ENCODE results near the gene CHCHD6.

CHCHD6 gene

GRCh38 chr3:126818400-126819095 lies 114.5 kb downstream of the CHCHD6 start:
- TF ChIP-seq CTCF (IDR thresholded peaks at IDR 0.05; ENCODE audit: extremely low read depth, insufficient read depth, missing control alignments), result no peak
- no peak for DNase-seq (ENCODE audit: low spot score)
- in situ Hi-C loops (cut with MboI; ENCODE audit: low pct_unique_long_range_greater_than_20kb, low sequenced_read_pairs, unreplicated experiment), result no loop called here

GRCh38 chr3:126826693-126827092 lies 122.7 kb downstream of the CHCHD6 start:
- in situ Hi-C loops (cut with MboI; ENCODE audit: low pct_unique_long_range_greater_than_20kb, low sequenced_read_pairs, unreplicated experiment), result no loop called here
- TF ChIP-seq CTCF (IDR thresholded peaks at IDR 0.05; ENCODE audit: extremely low read depth, insufficient read depth, missing control alignments), result no peak
- DNase-seq (ENCODE audit: low spot score), result no peak

- no peak for DNase-seq (ENCODE audit: low spot score)
- no peak for TF ChIP-seq CTCF (IDR thresholded peaks at IDR 0.05; ENCODE audit: extremely low read depth, insufficient read depth, missing control alignments)
- in situ Hi-C loops (cut with MboI; ENCODE audit: low pct_unique_long_range_greater_than_20kb, low sequenced_read_pairs, unreplicated experiment), result no loop called here
Measured at GRCh38 chr3:126827121-126827520, 123.1 kb downstream of the CHCHD6 start.

GRCh38 chr3:126828306-126828705 lies 124.3 kb downstream of the CHCHD6 start:
- TF ChIP-seq CTCF (IDR thresholded peaks at IDR 0.05; ENCODE audit: extremely low read depth, insufficient read depth, missing control alignments), result no peak
- in situ Hi-C loops (cut with MboI; ENCODE audit: low pct_unique_long_range_greater_than_20kb, low sequenced_read_pairs, unreplicated experiment), result no loop called here
- no peak for DNase-seq (ENCODE audit: low spot score)

DNA sequence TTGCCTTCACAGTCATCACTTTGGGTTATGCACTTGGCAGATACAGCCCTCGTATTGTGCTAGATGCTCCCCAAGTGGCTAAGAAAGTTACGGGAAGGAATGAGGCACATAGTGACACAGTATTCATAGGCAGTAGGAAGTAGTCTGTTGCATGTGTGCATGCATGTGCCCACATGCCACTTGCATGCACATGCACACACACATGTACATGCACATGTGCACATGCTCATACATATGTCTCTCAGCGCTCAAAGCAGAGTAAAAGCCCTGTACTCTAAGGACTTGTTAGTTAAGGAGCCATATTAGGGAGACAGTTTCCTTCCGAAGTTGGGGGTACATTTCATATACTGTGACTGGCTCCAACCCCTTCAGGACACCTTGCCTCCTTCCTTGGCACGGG lies 128.9 kb downstream of the CHCHD6 start:
- no peak for TF ChIP-seq CTCF (IDR thresholded peaks at IDR 0.05; ENCODE audit: extremely low read depth, insufficient read depth, missing control alignments)
- in situ Hi-C loops (cut with MboI; ENCODE audit: low pct_unique_long_range_greater_than_20kb, low sequenced_read_pairs, unreplicated experiment), result no loop called here
- DNase-seq (ENCODE audit: low spot score), result no peak

- no peak for TF ChIP-seq CTCF (IDR thresholded peaks at IDR 0.05; ENCODE audit: extremely low read depth, insufficient read depth, missing control alignments)
- in situ Hi-C loops (cut with MboI; ENCODE audit: low pct_unique_long_range_greater_than_20kb, low sequenced_read_pairs, unreplicated experiment), result no loop called here
- no peak for DNase-seq (ENCODE audit: low spot score)
Measured at GRCh38 chr3:126834596-126835471, 130.8 kb downstream of the CHCHD6 start.
